Activated CD4-positive, alpha-beta memory T cell treated with anti-CD3 and anti-CD28 coated beads, Interleukin-2, amount 10 ng/mL, durations not matched to agents 7 days and 5 days (primary cell): ENCODE data around the gene NXPH2. TPM values are rescaled to one million over a fixed set of nuclear protein-coding genes. Genes with fewer than 3 reads are reported as not detected.

Experiments used
- CTCF ChIA-PET: fragments of 350-600 bp; sonication (Branson Sonifier 250); formaldehyde crosslinking; loops from one replicate; lab custom pipeline; 2021; ENCODE audit warnings: antibody characterized with exemption, inconsistent platforms; lab: Charles Lee
- POLR2A ChIA-PET: fragments of 350-600 bp; sonication (Branson Sonifier 250); formaldehyde crosslinking; loops from one replicate; lab custom pipeline; 2021; ENCODE audit warnings: antibody characterized with exemption; lab: Charles Lee
- DNase-seq: peaks from one replicate; pipeline ENCODE4 v3.0.0-alpha.2; 2020
- H3K27ac Mint-ChIP-seq: one replicate; pipeline ENCODE4 v1.8.0; 2021; ENCODE audit warnings: mild to moderate bottlenecking, mixed read lengths
- H3K27me3 Mint-ChIP-seq: one replicate; pipeline ENCODE4 v1.8.0; 2021; ENCODE audit warnings: mixed read lengths
- H3K36me3 Mint-ChIP-seq: one replicate; pipeline ENCODE4 v1.8.0; 2021; ENCODE audit warnings: low read depth, mixed read lengths
- H3K4me1 Mint-ChIP-seq: one replicate; pipeline ENCODE4 v1.8.0; 2021; ENCODE audit warnings: mixed read lengths
- H3K4me3 Mint-ChIP-seq: one replicate; pipeline ENCODE4 v1.8.0; 2021; ENCODE audit warnings: mild to moderate bottlenecking, mixed read lengths
- H3K9me3 Mint-ChIP-seq: one replicate; pipeline ENCODE4 v1.8.0; 2021; ENCODE audit warnings: mixed read lengths
- total RNA-seq, 2 experiments: library from RNA; stranded (reverse); gene quantifications; one replicate each; pipeline ENCODE4 v1.2.3, GENCODE V29; 2021

Gene NXPH2
- not detected for total RNA-seq

- Mint-ChIP-seq H3K4me1 (no peaks in the 10 kb centered on the region), H3K36me3 (no peaks in the 10 kb centered on the region), H3K9me3 (no peaks in the 10 kb centered on the region), H3K27ac (no peak within 1 kb of the TSS), H3K27me3 (peaks cover 40% of the 10 kb centered on the region), H3K4me3 (no peak within 1 kb of the TSS)
- DNase-seq = no peak
- POLR2A ChIA-PET = no interaction called here
- CTCF ChIA-PET = no interaction called here
Measured at GRCh38 chr2:138779781-138780445, at the start of gene NXPH2. NXPH2 (minus strand) TSS chr2:138780390; CDS start chr2:138780241, 149 bp downstream.

GRCh38 chr2:138829326-138829919, 49.2 kb upstream of the NXPH2 start:
- peak; percentile 32 for DNase-seq
- Mint-ChIP-seq H3K4me1 (no peaks in the 10 kb centered on the region), H3K9me3 (no peaks in the 10 kb centered on the region), H3K27ac (no peak overlapping the region), H3K4me3 (no peak overlapping the region), H3K36me3 (no peaks in the 10 kb centered on the region), H3K27me3 (no peaks in the 10 kb centered on the region)
- CTCF ChIA-PET = interaction anchor here (0.7 to 1.4 kb wide), 2 partner anchors 306 to 963 kb away, joined by 3 read pairs; no protein-coding TSS in a partner anchor
- POLR2A ChIA-PET = no interaction called here

GRCh38 chr2:138827426-138828054, 47.4 kb upstream of the NXPH2 start:
- Mint-ChIP-seq H3K27me3 (no peaks in the 10 kb centered on the region), H3K4me1 (no peaks in the 10 kb centered on the region), H3K9me3 (no peaks in the 10 kb centered on the region), H3K27ac (no peak overlapping the region), H3K4me3 (no peak overlapping the region), H3K36me3 (no peaks in the 10 kb centered on the region)
- ChIA-PET POLR2A (no interaction called here), CTCF (interaction anchor here (1.1 to 1.8 kb wide), 5 partner anchors 19 to 962 kb away, joined by 3 to 9 read pairs (median 5); no protein-coding TSS in a partner anchor)
- DNase-seq = no peak

- H3K36me3 Mint-ChIP-seq = no peaks in the 10 kb centered on the region
- no peaks in the 10 kb centered on the region for H3K27me3 Mint-ChIP-seq
- DNase-seq = no peak
- POLR2A ChIA-PET = interaction anchor here (0.6 kb wide), 1 partner anchor 9 kb away, joined by 3 read pairs; no protein-coding TSS in a partner anchor
- no peak overlapping the region for H3K27ac Mint-ChIP-seq
- H3K9me3 Mint-ChIP-seq = no peaks in the 10 kb centered on the region
- H3K4me1 Mint-ChIP-seq = no peaks in the 10 kb centered on the region
- no peak overlapping the region for H3K4me3 Mint-ChIP-seq
- CTCF ChIA-PET = no interaction called here
Measured at GRCh38 chr2:138823666-138824065, 43.5 kb upstream of the NXPH2 start.

GRCh38 chr2:138819964-138820363, 39.8 kb upstream of the NXPH2 start:
- ChIA-PET POLR2A (no interaction called here), CTCF (no interaction called here)
- DNase-seq = no peak
- Mint-ChIP-seq H3K4me1 (no peaks in the 10 kb centered on the region), H3K27me3 (no peaks in the 10 kb centered on the region), H3K9me3 (no peaks in the 10 kb centered on the region), H3K27ac (no peak overlapping the region), H3K4me3 (no peak overlapping the region), H3K36me3 (no peaks in the 10 kb centered on the region)

GRCh38 chr2:138818556-138818955, 38.4 kb upstream of the NXPH2 start:
- no peaks in the 10 kb centered on the region for H3K27me3 Mint-ChIP-seq
- no peak overlapping the region for H3K4me3 Mint-ChIP-seq
- H3K4me1 Mint-ChIP-seq = no peaks in the 10 kb centered on the region
- ChIA-PET POLR2A (no interaction called here), CTCF (no interaction called here)
- H3K27ac Mint-ChIP-seq = no peak overlapping the region
- no peaks in the 10 kb centered on the region for H3K36me3 Mint-ChIP-seq
- H3K9me3 Mint-ChIP-seq = no peaks in the 10 kb centered on the region
- no peak for DNase-seq

GRCh38 chr2:138814123-138814898, 34.1 kb upstream of the NXPH2 start:
- no peaks in the 10 kb centered on the region for H3K9me3 Mint-ChIP-seq
- no peak overlapping the region for H3K4me3 Mint-ChIP-seq
- no peaks in the 10 kb centered on the region for H3K36me3 Mint-ChIP-seq
- no peaks in the 10 kb centered on the region for H3K27me3 Mint-ChIP-seq
- H3K4me1 Mint-ChIP-seq = no peaks in the 10 kb centered on the region
- CTCF ChIA-PET = no interaction called here
- POLR2A ChIA-PET = no interaction called here
- no peak for DNase-seq
- no peak overlapping the region for H3K27ac Mint-ChIP-seq

- DNase-seq = no peak
- Mint-ChIP-seq H3K4me1 (no peaks in the 10 kb centered on the region), H3K36me3 (no peaks in the 10 kb centered on the region), H3K4me3 (no peak overlapping the region), H3K27me3 (no peaks in the 10 kb centered on the region), H3K27ac (no peak overlapping the region), H3K9me3 (no peaks in the 10 kb centered on the region)
- POLR2A ChIA-PET = no interaction called here
- CTCF ChIA-PET = no interaction called here
Measured at GRCh38 chr2:138811431-138811830, 31.2 kb upstream of the NXPH2 start.

- Mint-ChIP-seq H3K27ac (no peak overlapping the region), H3K27me3 (peaks cover 8% of the 10 kb centered on the region), H3K36me3 (no peaks in the 10 kb centered on the region), H3K4me1 (no peaks in the 10 kb centered on the region), H3K9me3 (no peaks in the 10 kb centered on the region), H3K4me3 (no peak overlapping the region)
- no peak for DNase-seq
- POLR2A ChIA-PET = no interaction called here
- CTCF ChIA-PET = no interaction called here
Measured at GRCh38 chr2:138794724-138795123, 14.5 kb upstream of the NXPH2 start.

- CTCF ChIA-PET = interaction anchor here (0.7 to 1.9 kb wide), 7 partner anchors 8 to 921 kb away, joined by 3 to 7 read pairs (median 3); no protein-coding TSS in a partner anchor
- no peak for DNase-seq
- H3K36me3 Mint-ChIP-seq = no peaks in the 10 kb centered on the region
- POLR2A ChIA-PET = no interaction called here
- H3K4me3 Mint-ChIP-seq = no peak overlapping the region
- H3K27me3 Mint-ChIP-seq = peaks cover 19% of the 10 kb centered on the region
- no peaks in the 10 kb centered on the region for H3K4me1 Mint-ChIP-seq
- no peak overlapping the region for H3K27ac Mint-ChIP-seq
- no peaks in the 10 kb centered on the region for H3K9me3 Mint-ChIP-seq
Measured at GRCh38 chr2:138787053-138787666, 7.0 kb upstream of the NXPH2 start.

- Mint-ChIP-seq H3K4me3 (no peak overlapping the region), H3K27me3 (peaks cover 40% of the 10 kb centered on the region), H3K9me3 (no peaks in the 10 kb centered on the region), H3K27ac (no peak overlapping the region), H3K4me1 (no peaks in the 10 kb centered on the region), H3K36me3 (no peaks in the 10 kb centered on the region)
- ChIA-PET POLR2A (no interaction called here), CTCF (no interaction called here)
- no peak for DNase-seq
Measured at GRCh38 chr2:138782383-138782782, 2.2 kb upstream of the NXPH2 start.

GRCh38 chr2:138780908-138781307, 718 bp upstream of the NXPH2 start:
- Mint-ChIP-seq H3K36me3 (no peaks in the 10 kb centered on the region), H3K4me3 (no peak overlapping the region), H3K4me1 (no peaks in the 10 kb centered on the region), H3K27ac (no peak overlapping the region), H3K27me3 (peaks cover 40% of the 10 kb centered on the region), H3K9me3 (no peaks in the 10 kb centered on the region)
- no peak for DNase-seq
- ChIA-PET POLR2A (no interaction called here), CTCF (no interaction called here)
